ENCODE data around the gene PWWP2A. TPM values are rescaled to one million over a fixed set of nuclear protein-coding genes. Genes with fewer than 3 reads are reported as not detected.

PWWP2A gene
- total RNA-seq, 1 experiment from 2014 or later = 66.7 TPM

DNA sequence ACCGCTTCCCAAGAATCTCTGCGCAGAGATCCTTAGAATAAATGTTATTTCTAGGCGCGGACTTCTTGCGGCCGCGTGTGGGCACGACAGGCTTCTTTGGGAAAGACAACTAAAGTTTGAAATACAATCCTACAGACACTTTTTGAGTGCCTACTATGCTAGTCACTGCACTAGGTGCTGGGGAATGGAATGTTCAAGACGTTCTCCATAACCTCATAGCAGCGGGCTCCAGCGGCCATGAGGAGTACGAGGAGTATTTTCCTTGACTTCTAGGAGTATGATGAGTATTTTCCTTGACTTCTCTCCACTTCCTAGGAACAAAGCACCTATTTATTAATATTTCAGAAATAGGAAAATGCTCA is 636 bp upstream of the PWWP2A start:
- no peaks in the 10 kb centered on the region; a peak in 2 of 5 replicates for H3K9me3 Mint-ChIP-seq
- no CpG with 5 or more reads among the region's 12 CpGs for WGBS (ENCODE audit: extremely low coverage, insufficient read length, low lambda C conversion rate)
- Histone ChIP-seq H2BK15ac (ENCODE audit: low read depth, low read length) (no peak overlapping the region), H3K23me2 (ENCODE audit: insufficient read length, low read depth, low read length, poor library complexity, severe bottlenecking) (no peaks in the 10 kb centered on the region), H2AK5ac (ENCODE audit: insufficient read length, low read length) (no peak overlapping the region), H2AFZ (ENCODE audit: low read length) (no peak overlapping the region), H4K91ac (ENCODE audit: insufficient read length, low read depth, low read length) (no peak overlapping the region), H4K5ac (ENCODE audit: insufficient read length, low read depth, low read length) (no peak overlapping the region), H3K79me2 (ENCODE audit: insufficient read depth, low read length) (peaks cover 6% of the 10 kb centered on the region; the same call in 1 of the 2 replicates), H2BK5ac (ENCODE audit: insufficient read length, low read length) (no peak overlapping the region), H3K23ac (ENCODE audit: insufficient read length, low read depth, low read length) (no peak overlapping the region), H2BK12ac (ENCODE audit: insufficient read length, low read depth, low read length) (no peak overlapping the region), H3K9ac (ENCODE audit: extremely low read depth, insufficient read length, low read length) (peak overlapping the region; percentile 7), H3K27ac (ENCODE audit: insufficient read length, low read depth, low read length) (no peak overlapping the region), H3K56ac (ENCODE audit: insufficient read length, low read depth, low read length) (no peak overlapping the region), H3K79me1 (ENCODE audit: insufficient read depth, low read depth, low read length, poor library complexity, severe bottlenecking) (no peaks in the 10 kb centered on the region), H3K4me2 (ENCODE audit: insufficient read depth, insufficient read length, low read length) (peak overlapping the region; percentile 59), H4K20me1 (ENCODE audit: control insufficient read depth, insufficient read depth, insufficient read length) (no peaks in the 10 kb centered on the region), H2BK20ac (ENCODE audit: low read depth, low read length, poor library complexity, severe bottlenecking) (no peak overlapping the region), H3K4ac (ENCODE audit: low read depth, low read length) (no peak overlapping the region), H4K8ac (replicated peaks; ENCODE audit: insufficient read length, low read depth, low read length) (no peak overlapping the region), H2BK120ac (ENCODE audit: low read depth, low read length, poor library complexity, severe bottlenecking) (no peak overlapping the region), H3K27me3 (ENCODE audit: insufficient read depth, low read length) (no peaks in the 10 kb centered on the region), H3K4me1 (ENCODE audit: insufficient read depth, low read length) (no peaks in the 10 kb centered on the region), H3K14ac (ENCODE audit: insufficient read depth, low read length) (no peak overlapping the region), H3K9me3 (ENCODE audit: control insufficient read depth, low read depth, low read length) (no peaks in the 10 kb centered on the region), H3K18ac (ENCODE audit: insufficient read length, low read depth, low read length) (no peak overlapping the region), H3T11ph (ENCODE audit: low read length) (no peak overlapping the region)
- peak overlapping the region; percentile 55 to 97 for H3K4me3 Mint-ChIP-seq
- H3K27me3 Mint-ChIP-seq (ENCODE audit: low read depth) = no peaks in the 10 kb centered on the region
- peaks cover 25 to 30% (median 26%) of the 10 kb centered on the region in 3 experiments for H3K36me3 Mint-ChIP-seq (ENCODE audit: insufficient read depth in 1 of 3, low read depth in 3 of 3)
- DNase-seq = no peak
- H3K4me1 Mint-ChIP-seq = peaks cover 9 to 13% of the 10 kb centered on the region in 2 experiments
- peak overlapping the region in 1 of 3 experiments; percentile 94; a peak in 3 of 7 replicates for H3K27ac Mint-ChIP-seq
- TF ChIP-seq, protein P1, sequence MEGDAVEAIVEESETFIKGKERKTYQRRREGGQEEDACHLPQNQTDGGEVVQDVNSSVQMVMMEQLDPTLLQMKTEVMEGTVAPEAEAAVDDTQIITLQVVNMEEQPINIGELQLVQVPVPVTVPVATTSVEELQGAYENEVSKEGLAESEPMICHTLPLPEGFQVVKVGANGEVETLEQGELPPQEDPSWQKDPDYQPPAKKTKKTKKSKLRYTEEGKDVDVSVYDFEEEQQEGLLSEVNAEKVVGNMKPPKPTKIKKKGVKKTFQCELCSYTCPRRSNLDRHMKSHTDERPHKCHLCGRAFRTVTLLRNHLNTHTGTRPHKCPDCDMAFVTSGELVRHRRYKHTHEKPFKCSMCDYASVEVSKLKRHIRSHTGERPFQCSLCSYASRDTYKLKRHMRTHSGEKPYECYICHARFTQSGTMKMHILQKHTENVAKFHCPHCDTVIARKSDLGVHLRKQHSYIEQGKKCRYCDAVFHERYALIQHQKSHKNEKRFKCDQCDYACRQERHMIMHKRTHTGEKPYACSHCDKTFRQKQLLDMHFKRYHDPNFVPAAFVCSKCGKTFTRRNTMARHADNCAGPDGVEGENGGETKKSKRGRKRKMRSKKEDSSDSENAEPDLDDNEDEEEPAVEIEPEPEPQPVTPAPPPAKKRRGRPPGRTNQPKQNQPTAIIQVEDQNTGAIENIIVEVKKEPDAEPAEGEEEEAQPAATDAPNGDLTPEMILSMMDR (conservative IDR thresholded peaks at IDR 0.05) = no peak; the same call in 2 of the 3 replicates
